Skeletal muscle satellite cell (primary cell): Measurements from ENCODE around the gene CCDC136.

Experiments used
- H3K27me3 ChIP-seq: 2 replicates; pipeline ENCODE4 v1.7.0; 2013; ENCODE audit warnings: low read length; ENCODE audit not compliant: control insufficient read depth, insufficient read depth
- H3K36me3 ChIP-seq: 2 replicates; pipeline ENCODE4 v1.7.0; 2013; ENCODE audit warnings: mild to moderate bottlenecking, control low read depth, low read length; ENCODE audit not compliant: insufficient read depth
- H3K4me1 ChIP-seq: 2 replicates; pipeline ENCODE4 v1.7.0; 2013; ENCODE audit warnings: low read length; ENCODE audit not compliant: control insufficient read depth, insufficient read depth
- H3K4me2 ChIP-seq: 2 replicates; pipeline ENCODE4 v1.7.0; 2013; ENCODE audit warnings: mild to moderate bottlenecking, low read length
- H3K4me3 ChIP-seq: 2 replicates; pipeline ENCODE4 v1.7.0; 2013; ENCODE audit warnings: low read length
- H3K9ac ChIP-seq: 2 replicates; pipeline ENCODE4 v1.7.0; 2013; ENCODE audit warnings: mild to moderate bottlenecking, low read depth, low read length, moderate library complexity
- H3K9me3 ChIP-seq: replicated peaks from 2 replicates; pipeline ENCODE4 v1.7.0; 2013; ENCODE audit warnings: mild to moderate bottlenecking, control low read depth, low read length

Gene CCDC136

DNA sequence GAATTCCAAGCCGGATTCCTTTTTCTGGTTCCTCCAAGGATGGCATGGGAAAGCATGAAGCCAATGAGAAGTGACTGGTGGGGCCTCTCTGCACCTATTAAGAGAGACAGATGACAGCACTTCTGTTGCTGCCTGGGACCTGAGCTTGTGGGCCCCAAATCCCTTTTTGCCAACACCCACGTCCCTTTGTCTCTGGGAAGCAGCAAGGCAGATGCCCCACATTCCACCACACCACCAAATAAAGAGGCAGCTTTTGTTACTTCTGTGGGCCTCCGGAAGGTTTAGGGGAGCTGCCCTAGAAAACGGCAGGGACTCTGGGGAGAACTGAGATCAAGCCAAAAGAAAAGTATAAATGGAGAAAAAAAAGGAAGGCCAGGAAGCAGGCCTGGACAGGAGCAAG, 3.4 kb downstream of the CCDC136 start:
- Histone ChIP-seq H3K4me2 (no peak overlapping the region), H3K36me3 (no peaks in the 10 kb centered on the region), H3K4me3 (no peak overlapping the region), H3K4me1 (peaks cover 12% of the 10 kb centered on the region), H3K27me3 (peaks cover 5% of the 10 kb centered on the region), H3K9ac (no peak overlapping the region), H3K9me3 (no peaks in the 10 kb centered on the region)

DNA sequence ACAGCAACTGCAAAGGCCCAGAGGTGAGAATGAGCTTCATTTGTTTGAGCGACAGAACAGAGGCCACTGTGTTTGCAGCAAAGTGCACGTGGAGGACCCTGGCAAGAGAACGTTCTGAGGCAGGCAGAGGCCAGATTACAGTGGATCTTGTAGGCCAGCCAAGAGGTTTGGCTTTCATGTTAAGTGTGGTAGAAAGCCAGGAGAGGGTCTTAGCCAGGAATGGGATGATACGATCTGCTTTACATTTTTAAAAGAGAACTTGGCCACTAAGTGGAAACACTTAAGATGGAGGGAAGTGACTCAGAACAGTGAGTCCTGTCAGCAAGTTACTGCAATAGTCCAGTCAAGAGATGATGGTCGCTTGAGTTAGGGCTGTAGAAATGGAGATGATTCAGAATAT, 4.6 kb downstream of the CCDC136 start:
- no peaks in the 10 kb centered on the region for H3K9me3 ChIP-seq
- H3K4me2 ChIP-seq = no peak overlapping the region
- no peak overlapping the region for H3K4me3 ChIP-seq
- H3K27me3 ChIP-seq = no peaks in the 10 kb centered on the region
- no peaks in the 10 kb centered on the region for H3K36me3 ChIP-seq
- peaks cover 12% of the 10 kb centered on the region for H3K4me1 ChIP-seq
- no peak overlapping the region for H3K9ac ChIP-seq

DNA sequence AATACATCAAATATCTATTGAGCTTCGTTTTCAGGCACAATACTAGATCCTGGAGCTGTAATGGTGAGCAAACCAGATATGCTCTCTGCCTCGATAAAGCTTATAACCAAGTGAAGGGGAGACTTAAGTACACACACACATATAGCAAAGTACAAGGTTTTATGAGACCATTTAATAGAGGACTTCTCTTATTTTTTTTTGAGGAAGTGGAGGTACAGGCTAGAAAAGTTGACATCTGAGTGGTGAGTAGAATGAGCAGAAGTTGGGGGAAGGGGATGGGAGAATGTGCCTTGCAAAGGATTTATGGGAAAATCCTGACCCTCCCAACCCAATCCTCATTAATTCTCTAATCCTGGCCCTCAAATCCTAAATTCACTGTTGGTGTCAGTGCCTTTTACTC, 7.7 kb downstream of the CCDC136 start:
- H3K9ac ChIP-seq = no peak overlapping the region

DNA sequence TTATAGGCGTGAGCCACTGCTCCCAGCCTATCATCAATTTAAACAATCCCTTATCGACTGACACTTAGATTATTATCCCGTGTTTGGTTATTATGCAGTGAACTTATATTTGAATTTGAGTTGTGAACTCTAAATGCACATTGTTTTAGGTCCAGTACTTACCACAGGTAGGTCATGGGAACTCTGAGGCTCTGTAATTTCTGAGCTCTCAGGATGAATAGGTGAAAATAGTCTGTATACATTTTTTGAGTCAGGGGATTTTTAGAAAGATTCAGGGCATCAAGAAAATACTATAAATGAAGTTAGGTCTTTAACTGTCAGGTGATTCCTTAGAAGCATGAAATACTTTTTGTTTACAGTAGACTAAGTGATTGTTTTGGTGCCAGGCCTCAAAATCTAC, 8.8 kb downstream of the CCDC136 start:
- no peak overlapping the region for H3K4me3 ChIP-seq
- peaks cover 4% of the 10 kb centered on the region for H3K36me3 ChIP-seq
- H3K27me3 ChIP-seq = no peaks in the 10 kb centered on the region
- no peaks in the 10 kb centered on the region for H3K4me1 ChIP-seq
- no peaks in the 10 kb centered on the region for H3K9me3 ChIP-seq
- no peak overlapping the region for H3K4me2 ChIP-seq
- H3K9ac ChIP-seq = no peak overlapping the region

More for the DNA sequence above, 7.7 kb downstream of the CCDC136 start:
- Histone ChIP-seq H3K9me3 (no peaks in the 10 kb centered on the region), H3K4me1 (no peaks in the 10 kb centered on the region), H3K36me3 (no peaks in the 10 kb centered on the region), H3K4me2 (no peak overlapping the region), H3K4me3 (no peak overlapping the region), H3K27me3 (no peaks in the 10 kb centered on the region)

DNA sequence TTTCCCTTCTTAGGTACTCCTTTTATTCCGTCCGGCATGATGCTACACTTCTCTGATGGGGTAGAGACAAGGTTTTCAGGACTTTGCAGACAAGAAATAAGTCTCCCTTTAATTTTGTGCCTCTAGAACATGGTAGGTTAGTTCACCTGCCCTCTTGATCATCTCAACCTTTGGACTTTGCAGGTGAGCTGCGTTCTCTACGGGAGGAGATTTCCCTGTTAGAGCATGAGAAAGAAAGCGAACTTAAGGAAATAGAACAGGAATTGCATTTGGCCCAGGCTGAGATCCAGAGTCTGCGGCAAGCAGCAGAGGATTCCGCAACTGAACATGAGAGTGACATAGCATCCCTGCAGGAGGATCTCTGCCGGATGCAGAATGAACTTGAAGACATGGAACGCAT, 9.2 kb downstream of the CCDC136 start:
- Histone ChIP-seq H3K9me3 (no peaks in the 10 kb centered on the region), H3K27me3 (no peaks in the 10 kb centered on the region), H3K4me1 (no peaks in the 10 kb centered on the region), H3K4me2 (no peak overlapping the region), H3K36me3 (peaks cover 4% of the 10 kb centered on the region), H3K4me3 (no peak overlapping the region), H3K9ac (no peak overlapping the region)

DNA sequence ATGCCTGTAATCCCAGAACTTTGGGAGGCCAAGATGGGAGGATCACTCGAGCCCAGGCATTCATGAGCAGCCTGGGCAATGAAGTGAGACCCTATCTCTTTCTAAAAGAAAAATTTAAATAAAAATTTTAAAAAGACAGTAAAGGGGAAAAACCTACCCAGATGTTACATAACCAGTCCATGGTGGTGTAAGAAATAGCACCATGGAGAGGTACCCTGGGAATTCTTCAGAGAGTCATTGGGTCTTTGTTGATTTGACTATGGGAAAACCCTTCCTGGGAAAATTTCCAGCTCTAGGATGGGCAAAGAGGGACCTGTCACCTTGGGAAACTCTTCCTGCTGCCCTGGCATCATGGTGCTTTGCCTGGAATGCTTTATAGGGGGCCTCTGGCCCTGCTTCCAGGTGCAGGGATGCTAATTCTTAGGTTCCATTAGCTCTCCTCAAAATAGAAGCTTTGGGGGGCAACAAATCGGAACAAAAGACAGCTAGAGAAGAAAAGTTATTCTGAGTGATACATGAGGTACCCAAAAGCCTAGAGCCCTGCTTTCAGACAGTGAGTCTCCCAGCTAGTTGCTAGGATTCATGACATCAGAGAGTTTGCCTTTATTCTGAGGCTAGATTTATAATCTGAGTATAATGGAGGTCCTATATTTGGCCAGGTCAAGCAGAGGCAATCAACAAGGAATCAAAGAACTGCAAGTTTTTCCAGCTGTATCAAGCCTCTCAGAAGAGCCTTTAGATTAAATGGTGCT, 10.1 kb downstream of the CCDC136 start:
- no peaks in the 10 kb centered on the region for H3K27me3 ChIP-seq
- H3K9ac ChIP-seq = no peak overlapping the region
- peaks cover 4% of the 10 kb centered on the region for H3K36me3 ChIP-seq
- H3K4me2 ChIP-seq = no peak overlapping the region
- no peak overlapping the region for H3K4me3 ChIP-seq
- no peaks in the 10 kb centered on the region for H3K4me1 ChIP-seq
- no peaks in the 10 kb centered on the region for H3K9me3 ChIP-seq

DNA sequence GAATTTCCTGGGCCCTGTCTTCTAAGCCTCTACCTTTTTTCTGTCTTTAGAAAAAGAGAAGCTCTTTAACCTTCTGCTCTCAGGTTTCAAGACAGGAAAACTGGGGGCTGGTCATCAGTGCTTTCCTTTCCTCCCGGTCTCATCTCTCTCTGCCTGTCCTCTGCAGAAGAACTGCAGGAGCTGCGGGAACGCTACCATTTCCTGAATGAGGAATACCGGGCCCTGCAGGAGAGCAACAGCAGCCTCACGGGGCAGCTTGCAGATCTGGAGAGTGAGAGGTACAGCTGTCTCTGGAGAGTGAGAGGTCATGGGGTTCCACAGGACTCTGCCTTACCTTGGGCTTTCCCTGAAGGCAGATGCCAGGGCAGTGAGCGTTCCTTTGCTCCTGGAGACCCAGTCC, 12.7 kb downstream of the CCDC136 start:
- peaks cover 4% of the 10 kb centered on the region for H3K36me3 ChIP-seq
- no peak overlapping the region for H3K4me3 ChIP-seq
- no peaks in the 10 kb centered on the region for H3K9me3 ChIP-seq
- no peaks in the 10 kb centered on the region for H3K27me3 ChIP-seq
- H3K4me2 ChIP-seq = no peak overlapping the region
- H3K4me1 ChIP-seq = no peaks in the 10 kb centered on the region
- H3K9ac ChIP-seq = no peak overlapping the region

DNA sequence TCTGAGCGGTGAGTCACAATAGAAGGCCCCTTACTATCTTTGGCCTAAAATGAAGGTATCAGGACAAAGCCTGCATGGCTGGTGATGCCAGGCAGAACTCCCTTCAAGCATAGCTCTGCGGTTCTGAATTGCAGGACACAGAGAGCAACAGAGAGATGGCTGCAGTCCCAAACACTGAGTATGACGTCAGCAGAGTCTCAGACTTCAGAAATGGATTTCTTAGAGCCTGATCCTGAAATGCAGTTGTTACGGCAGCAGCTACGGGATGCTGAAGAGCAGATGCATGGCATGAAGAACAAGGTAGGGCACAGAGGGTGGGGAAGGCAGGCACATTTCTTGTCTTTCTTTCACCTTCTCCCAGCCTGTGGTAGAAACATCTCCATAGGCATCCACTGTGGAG, 13.5 kb downstream of the CCDC136 start:
- Histone ChIP-seq H3K4me3 (no peak overlapping the region), H3K9ac (no peak overlapping the region), H3K4me1 (no peaks in the 10 kb centered on the region), H3K4me2 (no peak overlapping the region), H3K9me3 (no peaks in the 10 kb centered on the region), H3K36me3 (peaks cover 4% of the 10 kb centered on the region), H3K27me3 (no peaks in the 10 kb centered on the region)

DNA sequence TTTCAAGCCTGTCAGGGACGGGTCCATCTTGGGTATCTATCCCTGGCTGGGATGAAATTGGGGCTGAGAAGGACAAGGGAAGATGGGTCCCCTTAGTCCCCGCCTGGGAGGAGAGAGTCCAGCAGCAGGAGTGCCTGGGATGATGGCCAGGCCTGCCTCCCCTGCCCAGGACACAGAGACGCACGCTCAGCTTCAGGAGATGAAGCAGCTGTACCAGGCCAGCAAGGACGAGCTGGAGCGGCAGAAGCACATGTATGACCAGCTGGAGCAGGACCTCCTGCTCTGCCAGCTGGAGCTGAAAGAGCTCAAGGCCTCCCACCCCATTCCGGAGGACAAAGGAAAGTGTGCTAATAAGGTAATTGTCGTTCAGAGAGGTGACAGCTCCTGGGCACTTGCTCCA, 15.4 kb downstream of the CCDC136 start:
- H3K4me1 ChIP-seq = no peaks in the 10 kb centered on the region
- H3K27me3 ChIP-seq = no peaks in the 10 kb centered on the region
- H3K36me3 ChIP-seq = peaks cover 4% of the 10 kb centered on the region
- H3K4me2 ChIP-seq = no peak overlapping the region
- H3K9ac ChIP-seq = no peak overlapping the region
- H3K4me3 ChIP-seq = no peak overlapping the region
- no peaks in the 10 kb centered on the region for H3K9me3 ChIP-seq

DNA sequence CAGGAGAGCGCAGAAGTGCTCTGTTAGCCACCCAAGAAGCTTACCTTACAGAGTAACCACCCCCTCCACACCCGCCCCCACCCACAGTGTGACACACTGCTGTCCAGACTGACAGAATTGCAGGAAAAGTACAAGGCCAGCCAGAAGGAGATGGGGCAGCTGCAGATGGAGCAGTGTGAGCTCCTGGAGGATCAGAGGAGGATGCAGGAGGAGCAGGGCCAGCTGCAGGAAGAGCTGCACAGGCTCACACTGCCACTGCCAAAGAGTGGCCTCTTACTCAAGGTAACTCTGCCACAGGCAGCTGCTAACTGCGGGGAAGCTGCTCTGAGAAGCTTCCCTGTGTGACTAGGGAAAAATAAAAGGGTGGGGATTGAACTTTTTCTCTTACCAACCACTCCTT, 17.6 kb downstream of the CCDC136 start:
- H3K4me2 ChIP-seq = no peak overlapping the region
- H3K9ac ChIP-seq = no peak overlapping the region
- peaks cover 4% of the 10 kb centered on the region for H3K36me3 ChIP-seq
- H3K4me3 ChIP-seq = no peak overlapping the region
- H3K27me3 ChIP-seq = no peaks in the 10 kb centered on the region
- H3K9me3 ChIP-seq = no peaks in the 10 kb centered on the region
- no peaks in the 10 kb centered on the region for H3K4me1 ChIP-seq

DNA sequence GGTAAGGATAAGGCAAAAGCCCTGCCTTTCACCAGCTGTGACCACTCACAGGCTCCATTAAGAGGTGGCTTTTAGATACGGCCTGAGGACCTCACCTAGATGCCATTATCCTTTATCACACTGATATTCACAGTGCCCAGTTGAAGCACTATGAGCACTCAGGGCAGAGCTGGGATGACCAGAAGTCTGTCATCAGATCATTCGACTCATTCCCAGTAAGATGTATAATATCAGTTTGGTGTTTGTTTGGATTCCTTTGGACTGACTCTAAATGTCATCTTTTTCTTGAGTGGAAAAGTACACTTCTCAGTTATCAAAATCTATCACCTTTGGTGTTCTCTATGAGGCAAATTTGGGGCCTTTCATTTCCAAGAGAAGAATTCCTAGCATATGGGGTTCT, 18.7 kb downstream of the CCDC136 start:
- H3K9ac ChIP-seq = no peak overlapping the region
- no peaks in the 10 kb centered on the region for H3K4me1 ChIP-seq
- H3K4me3 ChIP-seq = no peak overlapping the region
- peaks cover 1% of the 10 kb centered on the region for H3K27me3 ChIP-seq
- no peaks in the 10 kb centered on the region for H3K9me3 ChIP-seq
- H3K4me2 ChIP-seq = no peak overlapping the region
- H3K36me3 ChIP-seq = peaks cover under 1% of the 10 kb centered on the region

DNA sequence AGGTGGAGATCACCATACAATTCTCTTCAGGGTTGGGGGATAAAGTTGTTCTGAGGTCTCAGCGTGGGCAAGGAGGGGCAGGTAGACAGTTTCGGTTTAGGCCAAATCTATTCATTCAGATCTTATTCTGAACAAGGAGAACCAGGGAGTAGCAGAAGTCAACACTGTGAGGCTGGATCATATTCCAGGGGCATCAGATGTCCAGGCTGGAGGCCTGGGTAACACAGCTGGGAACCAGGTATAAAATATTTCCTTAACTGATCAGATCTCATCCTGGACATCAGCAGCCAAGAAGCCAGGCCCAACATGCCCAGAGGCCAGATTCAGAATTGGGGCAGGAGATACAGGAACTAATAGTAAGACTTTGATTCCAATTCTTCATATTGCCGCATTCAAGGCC, 19.2 kb downstream of the CCDC136 start:
- Histone ChIP-seq H3K4me2 (no peak overlapping the region), H3K36me3 (no peaks in the 10 kb centered on the region), H3K9me3 (no peaks in the 10 kb centered on the region), H3K9ac (no peak overlapping the region), H3K4me3 (no peak overlapping the region), H3K27me3 (peaks cover 3% of the 10 kb centered on the region), H3K4me1 (no peaks in the 10 kb centered on the region)
